Ishikawa (cell line): ENCODE data around the gene ALG5.

ENCODE experiments used
- CEBPB ChIP-seq: IDR thresholded peaks from 2 replicates; pipeline ENCODE4 v1.6.1; 2012
- CREB1 ChIP-seq: IDR thresholded peaks from 2 replicates; pipeline ENCODE4 v1.6.1; 2012; ENCODE audit warnings: low read depth
- EGR1 ChIP-seq: IDR thresholded peaks from 2 replicates; pipeline ENCODE4 v1.6.1; 2012
- EP300 ChIP-seq: IDR thresholded peaks from 2 replicates; pipeline ENCODE4 v1.6.1; 2012; ENCODE audit warnings: borderline replicate concordance
- FOXM1 ChIP-seq: IDR thresholded peaks from 2 replicates; pipeline ENCODE4 v1.6.1; 2012; ENCODE audit warnings: low read depth, borderline replicate concordance
- MAX ChIP-seq: IDR thresholded peaks from 2 replicates; pipeline ENCODE4 v1.6.1; 2012
- NFIC ChIP-seq: IDR thresholded peaks from 2 replicates; pipeline ENCODE4 v1.6.1; 2012
- RAD21 ChIP-seq: IDR thresholded peaks from 2 replicates; pipeline ENCODE4 v1.6.1; 2012; ENCODE audit warnings: low read depth
- REST ChIP-seq: IDR thresholded peaks from 2 replicates; pipeline ENCODE4 v1.6.1; 2012; ENCODE audit warnings: low read depth, mild to moderate bottlenecking
- TAF1 ChIP-seq: IDR thresholded peaks from 2 replicates; pipeline ENCODE4 v1.6.1; 2012; ENCODE audit warnings: low read depth, mild to moderate bottlenecking
- TCF12 ChIP-seq: IDR thresholded peaks from 2 replicates; pipeline ENCODE4 v1.6.1; 2012; ENCODE audit warnings: low read depth
- TEAD4 ChIP-seq: IDR thresholded peaks from 2 replicates; pipeline ENCODE4 v1.6.1; 2012
- USF1 ChIP-seq: IDR thresholded peaks from 2 replicates; pipeline ENCODE4 v1.6.1; 2012
- YY1 ChIP-seq: IDR thresholded peaks from 2 replicates; pipeline ENCODE4 v1.6.1; 2012; ENCODE audit warnings: low read depth
- ZBTB7A ChIP-seq: IDR thresholded peaks from 2 replicates; pipeline ENCODE4 v1.6.1; 2012; ENCODE audit warnings: low read depth

Gene ALG5

GRCh38 chr13:36999054-36999714 lies at the start of gene ALG5:
TSS of gene ALG5 (minus strand) at chr13:36999340. CDS start at chr13:36999300, 40 bp downstream.
- TF ChIP-seq RAD21 (peak; percentile 27; the same call in 1 of the 2 replicates), CREB1 (no peak), YY1 (peak; percentile 92), EGR1 (peak; percentile 14; the same call in 1 of the 2 replicates), TAF1 (peak; percentile 93), TCF12 (peak; percentile 38; the same call in 1 of the 2 replicates), EP300 (no peak), REST (0 out of 2 replicates have a peak, but pooled peaks have one; percentile 19), NFIC (0 out of 2 replicates have a peak, but pooled peaks have one; percentile 17), CEBPB (peak; percentile 5; the same call in 1 of the 2 replicates), USF1 (no peak), TEAD4 (no peak), MAX (peak; percentile 52; the same call in 1 of the 2 replicates), ZBTB7A (no peak), FOXM1 (no peak)

- TF ChIP-seq TAF1 (no peak), TEAD4 (no peak), FOXM1 (no peak), CREB1 (no peak), RAD21 (no peak), USF1 (no peak), ZBTB7A (no peak), REST (no peak), EGR1 (no peak), EP300 (no peak)
Measured at GRCh38 chr13:37047846-37048245, 48.7 kb upstream of the ALG5 start.

- TF ChIP-seq RAD21 (no peak), ZBTB7A (no peak), TEAD4 (no peak), EP300 (no peak), MAX (no peak), NFIC (no peak), TCF12 (no peak), EGR1 (no peak), REST (no peak), CREB1 (no peak), USF1 (no peak), YY1 (no peak), TAF1 (no peak), CEBPB (no peak), FOXM1 (no peak)
Measured at GRCh38 chr13:37047032-37047431, 47.9 kb upstream of the ALG5 start.

GRCh38 chr13:37046062-37046461 lies 46.9 kb upstream of the ALG5 start:
- TF ChIP-seq USF1 (no peak), NFIC (no peak), MAX (no peak), TEAD4 (no peak), TAF1 (no peak), EGR1 (no peak)
